Stimulated activated CD8-positive, alpha-beta memory T cell treated with anti-CD3 and anti-CD28 coated beads, Interleukin-2, amount 100 ng/mL, for 1 hour (primary cell): Measurements from ENCODE around the gene DHRSX.
"Not testable (repeated sequence)": the region's sequence is repeated elsewhere in the genome, so short reads cannot be mapped to it uniquely, and the experiment has no call there.

Experiments
- DNase-seq, 2 donors: peaks; one replicate each; pipeline ENCODE4 v3.0.0-alpha.2; 2020; ENCODE audit warnings: low read depth in 2 of 2

The DHRSX gene

DNA sequence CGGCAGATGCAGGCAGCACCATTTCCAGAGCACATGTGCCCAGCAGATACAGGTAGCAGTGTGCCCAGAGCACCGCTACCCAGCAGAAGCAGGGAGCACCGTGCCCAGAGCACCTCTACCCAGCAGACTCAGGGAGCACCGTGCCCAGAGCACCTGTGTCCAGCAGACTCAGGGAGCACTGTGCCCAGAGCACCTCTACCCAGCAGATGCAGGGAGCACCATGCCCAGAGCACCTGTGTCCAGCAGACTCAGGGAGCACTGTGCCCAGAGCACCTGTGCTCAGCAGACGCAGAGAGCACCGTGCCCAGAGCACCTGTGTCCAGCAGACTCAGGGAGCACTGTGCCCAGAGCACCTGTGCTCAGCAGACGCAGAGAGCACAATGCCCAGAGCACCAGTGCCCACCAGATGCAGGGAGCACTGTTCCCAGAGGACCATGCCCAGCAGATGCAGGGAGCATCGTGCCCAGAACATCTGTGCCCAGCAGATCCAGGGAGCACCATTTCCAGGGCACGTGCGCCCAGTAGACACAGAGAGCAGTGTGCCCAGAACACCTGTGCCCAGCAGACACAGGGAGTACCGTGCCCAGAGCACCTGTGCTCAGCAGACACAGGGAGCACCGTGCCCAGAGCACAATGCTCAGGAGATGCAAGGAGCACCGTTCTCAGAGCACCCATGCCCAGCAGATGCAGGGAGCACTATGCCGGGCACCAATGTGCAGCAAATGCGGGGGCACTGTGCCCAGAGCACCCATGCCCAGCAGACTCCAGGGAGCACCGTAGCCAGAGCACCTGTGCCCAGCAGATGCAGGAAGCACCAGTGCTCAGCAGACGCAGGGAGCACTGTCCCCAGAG is 236.4 kb downstream of the DHRSX start:
- no peak for DNase-seq

DNA sequence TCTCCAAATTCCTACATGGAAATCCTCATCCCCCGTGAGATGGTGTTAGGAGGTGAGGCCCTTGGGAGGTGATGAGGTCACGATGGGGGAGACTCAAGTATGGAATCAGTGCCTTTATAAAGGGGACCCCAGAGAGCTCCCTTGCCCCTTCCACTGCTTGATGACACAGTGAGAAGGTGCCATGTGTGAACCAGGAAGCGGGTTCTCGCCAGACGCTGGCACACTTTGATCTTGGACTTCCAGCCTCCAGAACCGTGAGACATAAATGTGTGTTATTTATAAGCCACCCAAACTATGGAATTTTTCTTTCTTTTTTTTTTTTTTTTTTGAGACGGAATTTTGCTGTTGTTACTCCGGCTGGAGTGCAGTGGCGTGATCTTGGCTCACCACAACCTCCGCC is 237.6 kb downstream of the DHRSX start:
- no peak for DNase-seq

DNA sequence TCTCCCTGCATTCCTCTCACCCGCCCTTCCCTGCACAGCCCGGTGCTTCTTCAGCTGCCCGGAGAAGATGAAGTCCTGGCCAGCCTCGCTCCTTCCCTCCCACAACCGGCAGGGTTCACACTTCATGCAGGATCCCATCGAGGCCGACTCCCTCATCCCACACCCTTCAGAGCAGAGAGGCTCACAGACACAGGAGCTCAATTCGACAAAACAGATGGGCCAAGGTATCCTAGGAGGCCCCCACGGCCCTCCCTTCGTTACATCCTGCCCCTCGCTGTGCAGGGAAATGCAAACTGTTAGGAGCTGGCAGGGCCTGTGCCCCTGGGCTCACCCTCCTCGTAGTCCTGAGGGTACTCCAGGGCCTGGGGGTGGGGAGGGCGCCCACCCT is 238.1 kb downstream of the DHRSX start:
- no peak for DNase-seq

DNA sequence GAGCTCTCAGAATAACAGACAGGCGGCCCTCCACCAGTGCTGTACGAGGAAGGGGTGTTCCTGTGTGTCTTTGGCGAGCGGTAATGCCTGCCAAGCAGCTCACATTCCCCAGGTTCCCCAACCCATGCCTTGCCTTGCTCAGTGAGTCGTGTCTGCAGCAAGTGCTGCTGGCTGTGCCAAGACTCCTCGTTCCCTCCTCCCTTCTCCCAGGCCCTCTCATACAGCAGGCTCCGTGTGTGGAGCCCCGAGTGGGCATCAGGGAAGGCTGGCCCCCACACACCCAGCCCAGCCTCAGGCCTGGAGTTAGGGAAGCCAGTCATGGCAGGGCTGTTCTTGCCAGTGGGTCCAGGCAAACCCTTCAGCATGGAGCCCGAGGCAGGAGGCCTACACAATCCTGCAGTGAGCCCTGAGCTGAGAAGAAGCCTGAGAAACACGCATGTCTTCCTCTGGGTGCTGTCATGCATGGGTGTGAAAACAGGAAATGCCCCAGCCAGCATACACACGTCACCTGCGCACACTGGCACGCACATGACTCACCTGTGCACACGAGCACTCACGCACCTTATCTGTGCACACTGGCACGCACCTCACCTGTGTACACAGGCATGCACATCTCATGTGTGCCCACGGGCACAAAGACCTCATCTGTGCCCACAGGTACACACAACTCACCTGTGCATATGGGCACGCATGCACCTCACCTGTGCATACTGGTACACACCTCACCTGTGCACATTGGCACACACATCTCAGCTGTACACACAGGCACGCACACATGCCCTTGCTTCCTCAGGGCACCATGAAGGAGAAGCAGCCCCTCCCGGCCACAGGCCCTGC is 238.7 kb downstream of the DHRSX start:
- no peak for DNase-seq

- no peak for DNase-seq
These were observed 248.3 kb downstream of the DHRSX start for GRCh38 chrX:2252331-2253065.

DNA sequence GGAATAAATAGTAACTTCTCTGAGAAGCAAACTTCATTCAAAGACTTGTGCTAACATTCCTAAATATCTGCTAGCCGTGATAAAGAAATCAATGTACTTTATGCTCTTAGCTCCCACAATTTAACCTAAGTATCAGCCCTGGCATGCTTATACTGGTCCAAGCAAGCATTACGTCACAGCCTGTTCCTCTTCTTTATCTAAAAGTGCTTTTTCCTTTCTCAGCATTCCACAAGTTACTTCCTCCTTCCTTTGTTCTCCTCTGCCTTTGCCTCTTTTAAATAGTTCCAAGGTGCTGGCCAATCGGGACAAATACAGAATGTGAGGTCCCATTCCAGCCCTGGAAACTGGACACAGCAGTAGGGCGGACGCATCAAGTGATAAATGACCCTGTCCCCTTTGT is 249.6 kb downstream of the DHRSX start:
- no peak for DNase-seq

DNA sequence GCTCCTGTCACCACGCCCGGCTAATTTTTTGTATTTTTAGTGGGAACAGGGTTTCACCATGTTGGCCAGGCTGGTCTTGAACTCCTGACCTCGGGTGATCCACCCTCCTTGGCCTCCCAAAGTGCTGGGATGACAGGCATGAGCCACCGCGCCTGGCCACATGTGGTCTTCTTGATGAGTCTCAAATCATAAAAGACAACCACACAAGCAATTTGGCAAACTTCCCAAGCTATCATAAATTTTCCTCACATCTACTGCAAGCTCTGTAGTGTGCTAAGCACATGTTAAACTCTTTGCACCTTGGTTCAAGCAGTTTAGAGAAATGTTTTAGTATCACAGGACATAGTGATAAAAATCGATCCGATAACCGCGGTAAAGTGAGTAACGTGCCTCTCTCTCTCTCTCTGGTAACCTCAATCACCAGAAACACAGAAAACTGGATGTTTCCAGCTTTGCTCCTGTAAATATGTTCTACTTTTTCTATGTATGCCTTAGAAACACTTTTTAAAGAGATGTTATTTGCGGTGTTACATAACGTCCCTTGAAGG is 256.8 kb downstream of the DHRSX start:
- no peak for DNase-seq

GRCh38 chrX:2242980-2243379 is 257.8 kb downstream of the DHRSX start:
- no peak for DNase-seq

DNA sequence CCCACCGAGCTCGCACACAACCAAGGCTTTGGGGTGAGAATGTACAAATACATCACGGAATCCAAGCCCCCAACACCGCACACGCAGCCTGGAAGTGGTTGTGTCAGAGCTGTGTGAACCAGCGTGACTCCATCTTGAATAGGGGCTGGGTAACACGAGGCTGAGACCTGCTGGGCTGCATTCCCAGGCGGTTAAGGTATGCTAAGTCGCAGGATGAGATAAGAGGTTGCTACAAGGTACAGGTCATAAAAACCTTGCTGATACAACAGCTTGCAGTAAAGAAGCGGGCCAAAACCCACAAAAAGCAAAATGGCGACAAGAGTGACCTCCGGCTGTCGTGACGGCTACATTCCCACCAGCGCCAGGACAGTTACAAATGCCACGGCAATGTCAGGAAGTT is 258.4 kb downstream of the DHRSX start:
- no peak for DNase-seq

DNA sequence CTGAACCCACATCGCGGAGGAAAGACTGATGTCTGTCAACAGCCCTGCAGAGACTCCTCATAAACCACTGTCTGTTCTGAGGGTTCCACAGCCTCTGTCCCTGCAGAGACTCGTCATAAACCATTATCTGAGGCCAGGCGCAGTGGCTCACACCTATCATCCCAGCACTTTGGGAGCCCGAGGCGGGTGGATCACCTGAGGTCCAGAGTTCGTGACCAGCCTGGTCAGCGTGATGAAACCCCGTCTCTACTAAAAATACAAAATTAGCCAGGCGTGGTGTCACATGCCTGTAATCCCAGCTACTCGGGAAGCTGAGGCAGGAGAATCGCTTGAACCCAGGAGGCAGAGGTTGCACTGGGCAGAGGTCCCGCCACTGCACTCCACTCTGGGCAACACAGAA is 259.3 kb downstream of the DHRSX start:
- DNase-seq, result not testable (repeated sequence)

- not testable (repeated sequence) for DNase-seq
These were observed 260.0 kb downstream of the DHRSX start for GRCh38 chrX:2240761-2241160.

GRCh38 chrX:2237976-2238375 is 262.8 kb downstream of the DHRSX start:
- no peak for DNase-seq

DNA sequence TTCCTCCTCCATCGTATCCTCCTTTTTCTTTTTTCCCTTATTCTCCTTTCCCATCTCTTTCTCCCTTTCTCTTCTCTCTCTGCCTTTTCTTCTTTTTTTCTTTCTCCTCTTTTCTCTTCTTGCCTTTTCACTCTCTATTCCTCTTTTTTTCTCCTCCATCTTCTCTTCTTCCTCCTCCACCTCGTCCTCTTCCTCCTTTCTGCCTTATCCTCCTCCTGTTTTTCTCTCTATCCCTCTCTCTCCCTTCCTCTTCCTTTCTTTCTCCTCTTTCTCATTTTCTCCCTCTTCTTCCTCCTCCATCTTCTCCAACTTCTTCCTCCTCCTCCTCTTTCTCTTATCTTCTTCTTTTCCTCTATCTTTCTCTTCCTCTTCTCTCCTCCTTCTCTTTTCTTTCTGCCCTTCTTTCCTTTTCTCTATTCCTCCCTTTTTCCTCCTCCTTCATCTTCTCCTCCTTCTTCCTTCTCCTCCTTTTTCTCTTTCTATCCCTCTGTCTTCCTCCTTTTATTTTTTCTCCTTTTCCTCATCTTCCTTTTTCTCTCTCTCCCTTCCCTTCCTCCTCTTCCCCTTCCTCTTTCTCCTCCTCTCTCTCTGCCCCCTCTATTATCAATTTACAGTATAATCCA is 269.1 kb downstream of the DHRSX start:
- DNase-seq, result no peak

DNA sequence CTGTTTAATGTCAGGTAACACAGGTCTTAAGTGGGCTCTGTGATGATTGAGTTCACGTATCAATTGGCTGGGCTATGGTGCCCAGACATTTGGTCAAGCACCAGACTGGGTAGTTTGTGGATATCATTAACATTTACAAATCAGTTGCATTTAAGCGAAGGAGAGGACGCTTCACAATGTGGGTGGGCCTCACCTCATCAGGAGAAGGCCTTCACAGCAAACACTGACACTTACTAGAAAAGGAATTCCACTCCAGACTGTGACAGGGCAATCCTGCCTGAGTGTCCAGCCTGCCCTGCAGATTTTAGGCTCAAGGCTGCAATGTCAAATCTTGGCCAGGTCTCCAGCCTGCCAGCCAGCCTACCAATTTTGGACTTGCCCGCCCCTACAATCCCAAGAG is 270.3 kb downstream of the DHRSX start:
- no peak for DNase-seq

- no peak for DNase-seq
These were observed 272.2 kb downstream of the DHRSX start for GRCh38 chrX:2228536-2228935.

DNA sequence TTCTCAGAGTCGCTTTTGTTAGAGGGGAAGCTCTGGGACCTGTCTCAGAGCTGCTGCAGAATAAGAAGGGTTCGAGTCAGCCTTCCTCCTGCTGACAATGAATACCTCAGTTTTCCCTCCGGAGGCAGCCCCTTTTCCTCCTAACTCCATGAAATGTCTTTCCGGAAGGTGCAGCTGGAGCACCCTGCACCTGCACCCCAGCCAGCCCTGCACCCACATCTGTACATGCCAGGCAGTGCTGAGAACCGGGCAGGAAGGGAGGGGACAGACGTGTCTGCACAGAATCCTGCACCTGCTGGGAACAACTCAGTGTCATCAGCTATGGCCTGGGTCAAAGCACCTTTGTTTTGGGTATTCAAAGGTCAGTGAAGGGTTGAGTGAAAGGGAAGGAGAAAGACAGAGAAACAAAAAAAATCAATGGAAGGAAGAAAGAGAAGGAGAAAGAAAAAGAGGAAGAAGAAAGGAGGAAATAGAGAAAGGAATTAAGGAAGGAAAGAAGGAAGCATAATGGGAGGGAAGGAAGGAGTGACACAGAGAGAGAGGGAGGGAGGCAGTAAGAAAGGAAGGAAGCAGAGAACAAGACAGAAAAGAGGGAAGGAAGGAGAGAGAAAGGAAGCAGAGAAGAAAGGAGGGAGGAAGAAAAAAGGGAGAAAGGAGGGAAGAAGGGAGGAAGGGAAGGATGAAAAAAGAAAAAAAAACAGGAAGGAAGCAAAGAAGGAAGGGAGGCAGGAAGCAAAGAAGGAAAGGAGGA is 273.7 kb downstream of the DHRSX start:
- DNase-seq, result no peak

DNA sequence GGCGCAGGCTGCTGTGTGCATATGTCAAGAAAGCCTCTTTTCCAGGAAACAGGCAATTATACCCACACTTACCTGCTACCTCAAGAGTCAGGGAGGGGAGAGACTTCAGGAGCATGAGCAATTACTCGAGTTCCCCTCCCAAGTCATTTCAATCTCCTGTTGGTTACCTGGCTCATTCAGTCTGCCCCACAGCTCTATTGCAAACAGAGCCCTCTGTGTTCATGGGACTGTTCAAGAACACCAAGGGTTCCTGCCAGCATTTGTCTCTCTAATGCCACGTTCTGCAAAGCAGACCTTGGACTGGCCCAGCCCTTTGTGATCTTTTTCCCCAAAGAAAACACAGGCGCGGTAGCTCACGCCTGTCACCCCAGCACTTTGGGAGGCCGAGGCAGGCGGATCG is 274.6 kb downstream of the DHRSX start:
- DNase-seq, result no peak

DNA sequence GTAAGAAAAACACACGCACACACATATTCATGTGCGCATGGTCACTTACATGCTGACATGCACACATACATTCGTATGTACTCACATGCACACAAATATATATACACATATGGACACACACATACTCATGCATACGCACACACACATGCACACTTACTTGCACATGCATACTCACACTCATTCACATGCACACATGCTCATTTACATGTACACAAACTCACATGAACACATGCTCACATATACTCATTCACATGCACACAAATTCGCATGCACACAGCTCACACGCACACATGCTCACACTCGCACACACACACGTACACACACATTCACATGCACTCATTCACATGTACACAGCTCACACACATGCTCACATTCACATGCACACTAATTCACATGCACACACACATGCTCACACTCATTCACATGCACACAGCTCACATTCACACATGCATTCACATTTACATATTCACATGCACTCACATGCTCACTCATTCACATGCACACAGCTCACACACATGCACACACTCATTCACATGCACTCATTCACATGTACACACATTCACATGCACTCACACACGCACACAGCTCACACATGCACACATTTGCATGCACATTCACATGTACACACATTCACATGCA is 276.1 kb downstream of the DHRSX start:
- no peak for DNase-seq

DNA sequence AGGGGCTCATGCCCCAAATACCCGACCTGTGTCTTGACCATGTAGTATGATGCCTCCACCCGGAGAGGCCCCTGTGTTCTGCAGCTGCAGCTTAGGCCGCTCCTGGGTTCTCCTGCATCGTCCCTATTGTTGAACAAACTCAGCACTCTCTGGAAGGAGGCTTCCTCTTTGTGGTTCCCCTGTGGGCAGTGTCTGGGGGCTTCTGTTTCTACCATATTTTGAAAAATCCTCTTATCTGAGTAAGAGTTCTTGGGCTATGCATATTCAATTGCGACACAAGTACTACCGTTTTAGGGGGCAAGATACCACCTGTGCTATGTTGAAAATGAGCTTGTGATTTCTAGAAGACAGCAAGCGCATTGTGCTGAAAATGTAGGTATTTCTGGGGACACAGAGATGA is 276.6 kb downstream of the DHRSX start:
- no peak for DNase-seq

- DNase-seq, result no peak
These were observed 279.8 kb downstream of the DHRSX start for GRCh38 chrX:2220829-2221567.
